Neural cell (in vitro differentiated cells): Measurements from ENCODE around the gene TSSK6. TPM values are rescaled to one million over a fixed set of nuclear protein-coding genes. Genes with fewer than 3 reads are reported as not detected.

Experiments used
- H2AFZ ChIP-seq: fragments of 200-600, 300-800 bp; sonication (generic), shearing (Covaris generic); 2 replicates; pipeline ENCODE4 v1.6.0; 2014; ENCODE audit warnings: low read depth, mild to moderate bottlenecking, antibody characterized with exemption, low read length, moderate library complexity
- H3F3A ChIP-seq: fragments of 200-600 bp; shearing (Covaris generic); 2 replicates; pipeline ENCODE4 v1.6.1; 2016; ENCODE audit warnings: mild to moderate bottlenecking, moderate library complexity, mixed read lengths, antibody characterized with exemption, low read length; ENCODE audit not compliant: insufficient read depth, poor library complexity, severe bottlenecking
- H3K27ac ChIP-seq: fragments of 200-600, 300-800 bp; sonication (generic), shearing (Covaris generic); 2 replicates; pipeline ENCODE4 v1.5.1; 2014; ENCODE audit warnings: mild to moderate bottlenecking, low read length, moderate library complexity
- H3K27me3 ChIP-seq: fragments of 300-800, 200-600 bp; sonication (generic), shearing (Covaris generic); 2 replicates; pipeline ENCODE4 v1.6.0; 2014; ENCODE audit warnings: mild to moderate bottlenecking, low read depth, low read length, moderate library complexity; ENCODE audit not compliant: insufficient read depth
- H3K36me3 ChIP-seq: fragments of 300-800, 200-600 bp; sonication (generic), shearing (Covaris generic); 2 replicates; pipeline ENCODE4 v1.5.1; 2014; ENCODE audit warnings: mild to moderate bottlenecking, antibody characterized with exemption, low read length, moderate library complexity; ENCODE audit not compliant: insufficient read depth
- H3K4me2 ChIP-seq: fragments of 300-800, 200-600 bp; sonication (generic), shearing (Covaris generic); 2 replicates; pipeline ENCODE4 v1.6.0; 2014; ENCODE audit warnings: mild to moderate bottlenecking, low read length
- H3K4me3 ChIP-seq: fragments of 300-800, 200-600 bp; sonication (generic), shearing (Covaris generic); 2 replicates; pipeline ENCODE4 v1.5.1; 2014; ENCODE audit warnings: mild to moderate bottlenecking, low read length, moderate library complexity
- H3K79me2 ChIP-seq: fragments of 200-600 bp; shearing (Covaris generic); replicated peaks from 2 replicates; pipeline ENCODE4 v1.6.0; 2014; ENCODE audit warnings: mild to moderate bottlenecking, low read length, moderate library complexity; ENCODE audit not compliant: insufficient read depth
- H3K9ac ChIP-seq: fragments of 300-800, 200-600 bp; sonication (generic), shearing (Covaris generic); 2 replicates; pipeline ENCODE4 v1.6.1; 2016; ENCODE audit warnings: mild to moderate bottlenecking, low read length, mixed read lengths
- H3K9me2 ChIP-seq: fragments of 200-600 bp; shearing (Covaris generic); 2 replicates; pipeline ENCODE4 v1.6.1; 2016; ENCODE audit warnings: mild to moderate bottlenecking, low read length, mixed read lengths; ENCODE audit not compliant: insufficient read depth
- H3K9me3 ChIP-seq: fragments of 200-600, 300-800 bp; sonication (generic), shearing (Covaris generic); 2 replicates; pipeline ENCODE4 v1.6.1; 2016; ENCODE audit warnings: mild to moderate bottlenecking, mixed run types, low read length, moderate library complexity, mixed read lengths
- H4K20me1 ChIP-seq: fragments of 200-600 bp; shearing (Covaris generic); 2 replicates; pipeline ENCODE4 v1.6.1; 2016; ENCODE audit warnings: mild to moderate bottlenecking, mixed run types; ENCODE audit not compliant: insufficient read depth
- EP300 ChIP-seq: fragments of 450-650 bp; conservative IDR thresholded peaks from 2 replicates; pipeline ENCODE4 v1.6.1; 2014; ENCODE audit warnings: antibody characterized with exemption, mild to moderate bottlenecking, moderate library complexity; ENCODE audit not compliant: poor library complexity, severe bottlenecking
- EZH2 ChIP-seq: fragments of 200-600, 300-800 bp; shearing (Covaris generic), sonication (generic); IDR thresholded peaks from 2 replicates; pipeline ENCODE4 v1.6.1; 2014; ENCODE audit warnings: antibody characterized with exemption, low read length, borderline replicate concordance, mild to moderate bottlenecking; ENCODE audit not compliant: insufficient read depth, poor library complexity, severe bottlenecking
- MXI1 ChIP-seq: fragments of 450-650 bp; conservative IDR thresholded peaks from 2 replicates; pipeline ENCODE4 v1.6.1; 2014; ENCODE audit warnings: antibody characterized with exemption, mild to moderate bottlenecking; ENCODE audit not compliant: poor library complexity, severe bottlenecking
- POLR2AphosphoS5 ChIP-seq: IDR thresholded peaks from 2 replicates; pipeline ENCODE4 v1.6.1; 2012
- RAD21 ChIP-seq: fragments of 450-650 bp; conservative IDR thresholded peaks from 2 replicates; pipeline ENCODE4 v1.6.1; 2014; ENCODE audit warnings: antibody characterized with exemption, mild to moderate bottlenecking, moderate library complexity
- SMC3 ChIP-seq: fragments of 450-650 bp; conservative IDR thresholded peaks from 2 replicates; pipeline ENCODE4 v1.6.1; 2014; ENCODE audit warnings: antibody characterized with exemption, mild to moderate bottlenecking, moderate library complexity; ENCODE audit not compliant: poor library complexity
- TAF1 ChIP-seq: IDR thresholded peaks from 2 replicates; pipeline ENCODE4 v1.6.1; 2012; ENCODE audit warnings: low read depth
- polyA plus RNA-seq: library from polyadenylated mRNA; depleted of rRNA; stranded (reverse); fragments of >200 nt; gene quantifications from 2 replicates; pipeline ENCODE4 v1.2.3, GENCODE V29; 2014
- TF ChIP-seq, protein P1 (sequence below): fragments of 450-650 bp; IDR thresholded peaks from 2 replicates; pipeline ENCODE4 v1.5.1; 2014; ENCODE audit warnings: antibody characterized with exemption, mild to moderate bottlenecking, moderate library complexity; ENCODE audit not compliant: poor library complexity, severe bottlenecking
- TF ChIP-seq, protein P2 (sequence below): IDR thresholded peaks from 2 replicates; pipeline ENCODE4 v1.6.1; 2012; ENCODE audit warnings: borderline replicate concordance

The TSSK6 gene
- polyA plus RNA-seq, 1 donor from 2014 or later = 5.3 TPM

DNA sequence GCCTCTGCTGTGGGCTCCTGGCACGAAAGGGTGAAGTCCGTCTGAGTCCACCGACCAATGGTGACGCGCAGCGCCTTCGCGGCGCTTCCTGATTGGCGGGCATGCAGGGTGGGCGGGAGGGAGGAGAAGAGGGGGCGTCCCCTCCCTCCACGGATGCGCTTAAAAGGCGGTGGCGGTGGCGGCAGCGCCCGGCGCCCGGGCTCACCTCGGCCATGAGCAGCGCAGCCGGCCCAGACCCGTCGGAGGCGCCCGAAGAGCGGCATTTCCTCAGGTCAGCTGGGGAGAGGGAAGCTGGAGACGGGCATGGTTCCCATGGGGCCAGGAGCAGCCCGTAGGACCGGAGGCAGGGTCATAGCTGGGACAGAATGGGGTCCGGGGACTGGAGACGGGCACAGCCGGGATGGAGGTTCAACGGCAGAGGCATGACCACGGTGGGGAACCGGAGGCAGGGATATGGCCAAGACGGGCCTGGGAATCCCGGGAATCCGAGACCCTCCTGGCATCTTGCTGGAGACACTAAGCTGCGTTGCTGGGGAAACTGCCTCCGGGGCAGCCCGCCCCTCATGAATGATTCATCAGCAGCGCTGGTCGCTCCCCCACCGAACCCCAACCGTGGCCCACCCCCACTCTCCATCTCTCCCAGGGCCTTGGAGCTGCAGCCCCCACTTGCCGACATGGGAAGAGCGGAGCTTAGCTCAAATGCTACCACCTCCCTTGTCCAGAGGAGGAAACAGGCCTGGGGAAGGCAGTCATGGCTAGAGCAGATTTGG, 13.6 kb upstream of the TSSK6 start, which contains the start of gene YJEFN3:
TSS of gene YJEFN3 (plus strand) at position 191 of the 770 bp plus-strand sequence. CDS start at position 213, 22 bp downstream.
- Histone ChIP-seq H3K9me2 (no peaks in the 10 kb centered on the region), H4K20me1 (no peaks in the 10 kb centered on the region), H3K4me3 (peak within 1 kb of the TSS; percentile 48), H3K27ac (no peak within 1 kb of the TSS), H3K36me3 (no peaks in the 10 kb centered on the region), H3K27me3 (no peaks in the 10 kb centered on the region), H3K9me3 (no peaks in the 10 kb centered on the region), H2AFZ (no peak within 1 kb of the TSS), H3K79me2 (no peaks in the 10 kb centered on the region), H3K4me2 (no peak within 1 kb of the TSS), H3F3A (no peaks in the 10 kb centered on the region), H3K9ac (no peak within 1 kb of the TSS)
- TF ChIP-seq POLR2AphosphoS5 (no peak), RAD21 (no peak), MXI1 (no peak), TAF1 (no peak), EZH2 (no peak), SMC3 (no peak), EP300 (no peak)
- TF ChIP-seq, protein P1, sequence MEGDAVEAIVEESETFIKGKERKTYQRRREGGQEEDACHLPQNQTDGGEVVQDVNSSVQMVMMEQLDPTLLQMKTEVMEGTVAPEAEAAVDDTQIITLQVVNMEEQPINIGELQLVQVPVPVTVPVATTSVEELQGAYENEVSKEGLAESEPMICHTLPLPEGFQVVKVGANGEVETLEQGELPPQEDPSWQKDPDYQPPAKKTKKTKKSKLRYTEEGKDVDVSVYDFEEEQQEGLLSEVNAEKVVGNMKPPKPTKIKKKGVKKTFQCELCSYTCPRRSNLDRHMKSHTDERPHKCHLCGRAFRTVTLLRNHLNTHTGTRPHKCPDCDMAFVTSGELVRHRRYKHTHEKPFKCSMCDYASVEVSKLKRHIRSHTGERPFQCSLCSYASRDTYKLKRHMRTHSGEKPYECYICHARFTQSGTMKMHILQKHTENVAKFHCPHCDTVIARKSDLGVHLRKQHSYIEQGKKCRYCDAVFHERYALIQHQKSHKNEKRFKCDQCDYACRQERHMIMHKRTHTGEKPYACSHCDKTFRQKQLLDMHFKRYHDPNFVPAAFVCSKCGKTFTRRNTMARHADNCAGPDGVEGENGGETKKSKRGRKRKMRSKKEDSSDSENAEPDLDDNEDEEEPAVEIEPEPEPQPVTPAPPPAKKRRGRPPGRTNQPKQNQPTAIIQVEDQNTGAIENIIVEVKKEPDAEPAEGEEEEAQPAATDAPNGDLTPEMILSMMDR = no peak
- TF ChIP-seq, protein P2, sequence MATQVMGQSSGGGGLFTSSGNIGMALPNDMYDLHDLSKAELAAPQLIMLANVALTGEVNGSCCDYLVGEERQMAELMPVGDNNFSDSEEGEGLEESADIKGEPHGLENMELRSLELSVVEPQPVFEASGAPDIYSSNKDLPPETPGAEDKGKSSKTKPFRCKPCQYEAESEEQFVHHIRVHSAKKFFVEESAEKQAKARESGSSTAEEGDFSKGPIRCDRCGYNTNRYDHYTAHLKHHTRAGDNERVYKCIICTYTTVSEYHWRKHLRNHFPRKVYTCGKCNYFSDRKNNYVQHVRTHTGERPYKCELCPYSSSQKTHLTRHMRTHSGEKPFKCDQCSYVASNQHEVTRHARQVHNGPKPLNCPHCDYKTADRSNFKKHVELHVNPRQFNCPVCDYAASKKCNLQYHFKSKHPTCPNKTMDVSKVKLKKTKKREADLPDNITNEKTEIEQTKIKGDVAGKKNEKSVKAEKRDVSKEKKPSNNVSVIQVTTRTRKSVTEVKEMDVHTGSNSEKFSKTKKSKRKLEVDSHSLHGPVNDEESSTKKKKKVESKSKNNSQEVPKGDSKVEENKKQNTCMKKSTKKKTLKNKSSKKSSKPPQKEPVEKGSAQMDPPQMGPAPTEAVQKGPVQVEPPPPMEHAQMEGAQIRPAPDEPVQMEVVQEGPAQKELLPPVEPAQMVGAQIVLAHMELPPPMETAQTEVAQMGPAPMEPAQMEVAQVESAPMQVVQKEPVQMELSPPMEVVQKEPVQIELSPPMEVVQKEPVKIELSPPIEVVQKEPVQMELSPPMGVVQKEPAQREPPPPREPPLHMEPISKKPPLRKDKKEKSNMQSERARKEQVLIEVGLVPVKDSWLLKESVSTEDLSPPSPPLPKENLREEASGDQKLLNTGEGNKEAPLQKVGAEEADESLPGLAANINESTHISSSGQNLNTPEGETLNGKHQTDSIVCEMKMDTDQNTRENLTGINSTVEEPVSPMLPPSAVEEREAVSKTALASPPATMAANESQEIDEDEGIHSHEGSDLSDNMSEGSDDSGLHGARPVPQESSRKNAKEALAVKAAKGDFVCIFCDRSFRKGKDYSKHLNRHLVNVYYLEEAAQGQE = no peak

DNA sequence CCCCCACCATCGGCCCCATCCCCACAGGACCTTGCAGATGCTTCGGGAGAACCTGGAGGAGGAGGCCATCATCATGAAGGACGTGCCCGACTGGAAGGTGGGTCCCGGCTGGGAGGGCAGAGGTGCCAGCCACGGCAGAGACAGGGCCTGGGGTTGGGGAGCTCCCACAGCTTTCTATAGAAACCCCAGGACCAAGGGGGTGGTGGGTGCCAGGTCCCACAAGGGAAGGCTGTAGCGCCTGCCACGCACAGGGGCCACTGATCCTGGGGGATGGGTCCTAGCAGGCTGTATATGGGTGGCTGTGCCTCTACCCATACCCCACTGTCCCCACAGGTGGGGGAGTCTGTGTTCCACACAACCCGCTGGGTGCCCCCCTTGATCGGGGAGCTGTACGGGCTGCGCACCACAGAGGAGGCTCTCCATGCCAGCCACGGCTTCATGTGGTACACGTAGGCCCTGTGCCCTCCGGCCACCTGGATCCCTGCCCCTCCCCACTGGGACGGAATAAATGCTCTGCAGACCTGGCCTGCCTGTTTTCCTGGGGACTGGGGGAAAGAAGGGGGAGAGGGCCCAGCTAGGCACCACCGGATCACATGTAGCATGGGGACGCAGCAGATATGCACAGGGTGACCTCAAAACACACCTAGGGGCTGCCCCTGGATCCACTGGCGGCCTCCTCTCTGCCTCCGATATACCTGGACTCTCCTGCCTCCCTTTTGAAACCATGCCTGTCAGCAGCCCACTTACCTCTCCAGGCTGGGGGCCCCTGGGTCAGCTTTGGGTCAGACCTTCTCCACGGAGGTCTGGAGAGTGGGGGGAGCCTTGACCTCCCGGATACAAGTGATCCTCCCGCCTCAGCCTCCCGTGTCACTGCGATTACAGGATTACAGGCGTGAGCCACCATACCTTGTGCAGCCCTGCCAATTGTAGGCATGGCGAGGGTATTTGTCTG, 12.6 kb upstream of the TSSK6 start:
- Histone ChIP-seq H2AFZ (no peak overlapping the region), H3K4me2 (no peak overlapping the region), H3K36me3 (no peaks in the 10 kb centered on the region), H3K27me3 (no peaks in the 10 kb centered on the region), H3K4me3 (no peak overlapping the region), H3K9me3 (no peaks in the 10 kb centered on the region), H3K9ac (no peak overlapping the region), H3K27ac (no peak overlapping the region), H3K9me2 (no peaks in the 10 kb centered on the region), H3F3A (no peaks in the 10 kb centered on the region), H3K79me2 (no peaks in the 10 kb centered on the region), H4K20me1 (no peaks in the 10 kb centered on the region)
- TF ChIP-seq MXI1 (no peak), EP300 (no peak), POLR2AphosphoS5 (no peak), SMC3 (no peak), EZH2 (no peak), TAF1 (no peak)
- TF ChIP-seq, protein P2 = no peak
- TF ChIP-seq, protein P1 = no peak
